Liver (tissue), 9 donors: ENCODE data around the gene NKD1. TPM values are rescaled to one million over a fixed set of nuclear protein-coding genes. Genes with fewer than 3 reads are reported as not detected.

Experiments
- DNase-seq: peaks from one replicate; pipeline ENCODE4 v3.0.0-alpha.2; 2017; ENCODE audit warnings: low spot score
- H3K27ac ChIP-seq, 2 donors: one replicate each; pipeline ENCODE4 v1.7.0; 2013; ENCODE audit warnings: inconsistent platforms in 2 of 2, low read length in 2 of 2, control low read depth in 1 of 2, low read depth in 1 of 2, mild to moderate bottlenecking in 1 of 2
- H3K27me3 ChIP-seq, 4 donors: one replicate each; pipeline versions ENCODE4 v1.6.1 to v1.7.0; 2013; ENCODE audit warnings: low read length in 3 of 4, inconsistent platforms in 1 of 4, mild to moderate bottlenecking in 1 of 4, moderate library complexity in 1 of 4; ENCODE audit not compliant: control insufficient read depth in 4 of 4, insufficient read depth in 4 of 4
- H3K36me3 ChIP-seq, 4 donors: one replicate each; pipeline versions ENCODE4 v1.6.1 to v1.7.0; 2013; ENCODE audit warnings: low read length in 3 of 4, mild to moderate bottlenecking in 3 of 4, low read depth in 1 of 4, moderate library complexity in 1 of 4; ENCODE audit not compliant: control insufficient read depth in 4 of 4, insufficient read depth in 3 of 4
- H3K4me1 ChIP-seq, 4 donors: one replicate each; pipeline versions ENCODE4 v1.6.1 to v1.7.0; 2013; ENCODE audit warnings: low read length in 3 of 4, mild to moderate bottlenecking in 3 of 4, moderate library complexity in 1 of 4; ENCODE audit not compliant: control insufficient read depth in 4 of 4, insufficient read depth in 4 of 4
- H3K4me3 ChIP-seq, 3 donors: one replicate each; pipeline versions ENCODE4 v1.6.1 to v1.7.0; 2013; ENCODE audit warnings: low read length in 3 of 3, control low read depth in 1 of 3, low read depth in 1 of 3, mild to moderate bottlenecking in 1 of 3
- H3K9ac ChIP-seq, 2 donors: one replicate each; pipeline ENCODE4 v1.7.0; 2013; ENCODE audit warnings: low read length in 2 of 2, mild to moderate bottlenecking in 2 of 2, moderate library complexity in 2 of 2, control low read depth in 1 of 2, low read depth in 1 of 2
- H3K9me3 ChIP-seq, 4 donors: one replicate each; pipeline versions ENCODE4 v1.6.1 to v1.7.0; 2013; ENCODE audit warnings: low read length in 3 of 4; ENCODE audit not compliant: control insufficient read depth in 4 of 4
- CTCF ChIP-seq: fragments of 150-350 bp; IDR thresholded peaks from 2 replicates; pipeline ENCODE4 v1.5.1; 2017; ENCODE audit warnings: improper control_type of control experiment, low read depth, low read length; ENCODE audit not compliant: missing input control
- EGR1 ChIP-seq, 2 donors: IDR thresholded peaks; 2 replicates each; pipeline ENCODE4 v1.6.1; 2016 to 2018; ENCODE audit warnings: antibody characterized with exemption in 2 of 2, low read depth in 2 of 2
- FOXA1 ChIP-seq: IDR thresholded peaks from 2 replicates; pipeline ENCODE4 v1.6.1; 2016; ENCODE audit warnings: antibody characterized with exemption
- FOXA2 ChIP-seq: IDR thresholded peaks from 2 replicates; pipeline ENCODE4 v1.6.1; 2016; ENCODE audit warnings: antibody characterized with exemption
- GABPA ChIP-seq, 2 donors: IDR thresholded peaks in 1 of 2; conservative IDR thresholded peaks in 1 of 2; 2 replicates each; pipeline ENCODE4 v1.6.1; 2016; ENCODE audit warnings: antibody characterized with exemption in 2 of 2, mild to moderate bottlenecking in 1 of 2, moderate library complexity in 1 of 2
- HNF4A ChIP-seq, 2 donors: conservative IDR thresholded peaks; 2 replicates each; pipeline ENCODE4 v1.6.1; 2016; ENCODE audit warnings: antibody characterized with exemption in 2 of 2, mild to moderate bottlenecking in 2 of 2
- HNF4G ChIP-seq: IDR thresholded peaks from 2 replicates; pipeline ENCODE4 v1.6.1; 2016; ENCODE audit warnings: antibody characterized with exemption
- JUND ChIP-seq, 2 donors: IDR thresholded peaks; 2 replicates each; pipeline ENCODE4 v1.6.1; 2016; ENCODE audit warnings: antibody characterized with exemption in 2 of 2
- MAX ChIP-seq: IDR thresholded peaks from 2 replicates; pipeline ENCODE4 v1.6.1; 2016; ENCODE audit warnings: antibody characterized with exemption
- NR2F2 ChIP-seq: IDR thresholded peaks from 2 replicates; pipeline ENCODE4 v1.6.1; 2016; ENCODE audit warnings: antibody characterized with exemption
- RAD21 ChIP-seq, 2 donors: IDR thresholded peaks; 2 replicates each; pipeline ENCODE4 v1.6.1; 2016; ENCODE audit warnings: antibody characterized with exemption in 2 of 2, mild to moderate bottlenecking in 2 of 2
- REST ChIP-seq: IDR thresholded peaks from 2 replicates; pipeline ENCODE4 v1.6.1; 2016; ENCODE audit warnings: antibody characterized with exemption, mild to moderate bottlenecking
- RXRA ChIP-seq, 2 donors: IDR thresholded peaks; 2 replicates each; pipeline ENCODE4 v1.6.1; 2017 to 2018; ENCODE audit warnings: antibody characterized with exemption in 2 of 2, mild to moderate bottlenecking in 1 of 2
- SP1 ChIP-seq: IDR thresholded peaks from 2 replicates; pipeline ENCODE4 v1.6.1; 2018; ENCODE audit warnings: antibody characterized with exemption, mild to moderate bottlenecking
- TAF1 ChIP-seq: conservative IDR thresholded peaks from 2 replicates; pipeline ENCODE4 v1.6.1; 2016; ENCODE audit warnings: antibody characterized with exemption, mild to moderate bottlenecking
- YY1 ChIP-seq: IDR thresholded peaks from 2 replicates; pipeline ENCODE4 v1.6.1; 2016; ENCODE audit warnings: antibody characterized with exemption, mild to moderate bottlenecking
- WGBS: extraction: QIAGEN DNeasy Blood & Tissue Kit; methylation state at CpG from one replicate; pipeline ENCODE4 v1.1.7; 2013; 5-methylcytosine and 5-hydroxymethylcytosine counted together
- polyA plus RNA-seq, 2 donors: library from polyadenylated mRNA; stranded (reverse) in 1 of 2; unstranded in 1 of 2; fragments of 200-250 nt in 1 of 2; fragments of >200 nt in 1 of 2; fragmentation: Nextera tagmentation in 1 of 2; extraction: Ambion mirVana in 1 of 2; gene quantifications; one replicate each; pipeline versions ENCODE4 v1.2.1 to v1.2.3, GENCODE V29; 2013 to 2015
- total RNA-seq, 2 donors: library from RNA; depleted of rRNA; stranded (reverse); fragments of >200 nt; gene quantifications; one replicate each; pipeline ENCODE4 v1.2.3, GENCODE V29; 2014
- donor health status: healthy.
- donor health status: healthy.
- donor health status: healthy.
- donor health status: healthy.
- donor health status: healthy.

The NKD1 gene
- total and polyA plus RNA-seq, 4 donors: 0.28 to 3.5 (median 0.85) TPM

GRCh38 chr16:50616883-50617645 is 68.9 kb downstream of the NKD1 start:
- H3K36me3 ChIP-seq: no peaks in the 10 kb centered on the region
- no peak overlapping the region for H3K4me3 ChIP-seq
- peaks cover 4 to 15% (median 9%) of the 10 kb centered on the region in 4 donors for H3K4me1 ChIP-seq
- H3K27me3 ChIP-seq: no peaks in the 10 kb centered on the region
- H3K27ac ChIP-seq: no peak overlapping the region
- no peak overlapping the region for H3K9ac ChIP-seq
- TF ChIP-seq JUND (IDR thresholded peaks at IDR 0.05) (no peak), MAX (no peak), SP1 (no peak), CTCF (no peak), GABPA (IDR thresholded peaks at IDR 0.05 in 1 of 2, conservative IDR thresholded peaks at IDR 0.05 in 1 of 2) (no peak), RXRA (IDR thresholded peaks at IDR 0.05) (peak in 1 of 2 donors; percentile 57), FOXA2 (peak; percentile 64), YY1 (no peak), TAF1 (no peak), RAD21 (IDR thresholded peaks at IDR 0.05) (no peak), FOXA1 (no peak), HNF4A (conservative IDR thresholded peaks at IDR 0.05) (peak in 1 of 2 donors; percentile 41)
- H3K9me3 ChIP-seq: no peaks in the 10 kb centered on the region
- no peak for DNase-seq
- 57% methylated on average over 11 of the region's 11 CpGs for WGBS

GRCh38 chr16:50617646-50618184 is 69.5 kb downstream of the NKD1 start:
- TF ChIP-seq HNF4G (peak; percentile 19), RXRA (IDR thresholded peaks at IDR 0.05) (peak in 1 of 2 donors; percentile 6), REST (no peak), NR2F2 (no peak), EGR1 (IDR thresholded peaks at IDR 0.05; ENCODE audit: low read depth in 2 of 2) (no peak), GABPA (IDR thresholded peaks at IDR 0.05 in 1 of 2, conservative IDR thresholded peaks at IDR 0.05 in 1 of 2) (no peak), SP1 (peak; percentile 33), CTCF (no peak), JUND (IDR thresholded peaks at IDR 0.05) (no peak), HNF4A (conservative IDR thresholded peaks at IDR 0.05) (peak in 1 of 2 donors; percentile 67)
- no peak overlapping the region for H3K9ac ChIP-seq
- H3K4me3 ChIP-seq: no peak overlapping the region
- H3K27ac ChIP-seq: peak overlapping the region in 1 of 2 donors; percentile 10
- H3K27me3 ChIP-seq: no peaks in the 10 kb centered on the region
- peaks cover 4 to 15% (median 9%) of the 10 kb centered on the region in 4 donors for H3K4me1 ChIP-seq
- H3K36me3 ChIP-seq: no peaks in the 10 kb centered on the region
- no peaks in the 10 kb centered on the region for H3K9me3 ChIP-seq
- DNase-seq: no peak
- 69% methylated on average over 2 of the region's 2 CpGs for WGBS
